ENCODE measurements around the gene ZNF598.

Gene ZNF598

GRCh38 chr16:1991948-1992703 lies 17.5 kb downstream of the ZNF598 start:
- TF ChIP-seq CTCF (IDR thresholded peaks at IDR 0.05), result no peak
- no peak overlapping the region for H3K27ac Mint-ChIP-seq
- peak; percentile 94 for DNase-seq

GRCh38 chr16:1991588-1991947 lies 18.1 kb downstream of the ZNF598 start:
- Mint-ChIP-seq H3K27ac (no peak overlapping the region), H3K9me3 (no peaks in the 10 kb centered on the region), H3K4me3 (peak overlapping the region; percentile 52), H3K4me1 (peaks cover 16% of the 10 kb centered on the region), H3K36me3 (ENCODE audit: low read depth) (peaks cover 19% of the 10 kb centered on the region), H3K27me3 (ENCODE audit: low read depth, poor library complexity) (peaks cover 59% of the 10 kb centered on the region)
- DNase-seq, result no peak
- no peak for TF ChIP-seq CTCF (IDR thresholded peaks at IDR 0.05)

More at GRCh38 chr16:1991948-1992703, 17.5 kb downstream of the ZNF598 start:
- Mint-ChIP-seq H3K4me3 (no peak overlapping the region), H3K27me3 (ENCODE audit: low read depth, poor library complexity) (peaks cover 54% of the 10 kb centered on the region), H3K4me1 (peaks cover 16% of the 10 kb centered on the region), H3K36me3 (ENCODE audit: low read depth) (peaks cover 14% of the 10 kb centered on the region), H3K9me3 (no peaks in the 10 kb centered on the region)

- Mint-ChIP-seq H3K4me1 (peaks cover 16% of the 10 kb centered on the region), H3K27me3 (ENCODE audit: low read depth, poor library complexity) (peaks cover 62% of the 10 kb centered on the region), H3K36me3 (ENCODE audit: low read depth) (peaks cover 22% of the 10 kb centered on the region), H3K9me3 (no peaks in the 10 kb centered on the region), H3K27ac (no peak overlapping the region), H3K4me3 (peak overlapping the region; percentile 52)
- no peak for TF ChIP-seq CTCF (IDR thresholded peaks at IDR 0.05)
- no peak for DNase-seq
These were observed 18.5 kb downstream of the ZNF598 start for GRCh38 chr16:1991135-1991551.

- peak overlapping the region; percentile 77 for H3K4me3 Mint-ChIP-seq
- H3K27me3 Mint-ChIP-seq (ENCODE audit: low read depth, poor library complexity), result peaks cover 62% of the 10 kb centered on the region
- peak; percentile 76 for DNase-seq
- H3K27ac Mint-ChIP-seq, result no peak overlapping the region
- H3K9me3 Mint-ChIP-seq, result no peaks in the 10 kb centered on the region
- no peak for TF ChIP-seq CTCF (IDR thresholded peaks at IDR 0.05)
- peaks cover 16% of the 10 kb centered on the region for H3K4me1 Mint-ChIP-seq
- peaks cover 19% of the 10 kb centered on the region for H3K36me3 Mint-ChIP-seq (ENCODE audit: low read depth)
These were observed 19.1 kb downstream of the ZNF598 start for GRCh38 chr16:1990351-1991134.

- Mint-ChIP-seq H3K4me1 (peaks cover 20% of the 10 kb centered on the region), H3K27ac (no peak overlapping the region), H3K27me3 (ENCODE audit: low read depth, poor library complexity) (peaks cover 62% of the 10 kb centered on the region), H3K9me3 (no peaks in the 10 kb centered on the region), H3K4me3 (no peak overlapping the region), H3K36me3 (ENCODE audit: low read depth) (peaks cover 14% of the 10 kb centered on the region)
- TF ChIP-seq CTCF (IDR thresholded peaks at IDR 0.05), result no peak
- DNase-seq, result no peak
These were observed 19.6 kb downstream of the ZNF598 start for GRCh38 chr16:1990101-1990350.

Data from nephron progenitor cell (in vitro differentiated cells).